Caco-2 (cell line): ENCODE measurements around the gene MROH2B. TPM values are rescaled to one million over a fixed set of nuclear protein-coding genes. Genes with fewer than 3 reads are reported as not detected.

Experiments used
- BruUV-seq: library from RNA; stranded (reverse); fragments of 400-500 nt; replicated peaks from 2 replicates; lab custom pipeline; 2021; lab: Mats Ljungman, UMichigan
- CTCF ChIA-PET: fragments of 300-600 bp; sonication (Branson Sonifier 250); formaldehyde crosslinking; loops from one replicate; lab custom pipeline; 2022; ENCODE audit warnings: antibody characterized with exemption; lab: Charles Lee
- POLR2A ChIA-PET: fragments of 300-600 bp; sonication (Branson Sonifier 250); formaldehyde crosslinking; loops from one replicate; lab custom pipeline; 2022; ENCODE audit warnings: antibody characterized with exemption; lab: Charles Lee
- DNase-seq, 2 experiments: peaks; one replicate each; pipeline versions ENCODE4 v3.0.0 to v3.0.0-alpha.2; 2020 to 2022
- H3K27me3 ChIP-seq: replicated peaks from 2 replicates; pipeline ENCODE4 v1.6.0; 2011; ENCODE audit warnings: low read length; ENCODE audit not compliant: control insufficient read depth, insufficient read depth
- H3K36me3 ChIP-seq: 2 replicates; pipeline ENCODE4 v1.5.1; 2011; ENCODE audit warnings: low read length; ENCODE audit not compliant: control insufficient read depth, insufficient read depth
- H3K4me1 ChIP-seq: fragments of 250-450 bp; sonication (Bioruptor Pico); 2 replicates; pipeline ENCODE4 v1.5.1; 2020; ENCODE audit warnings: mild to moderate bottlenecking
- H3K4me3 ChIP-seq: 2 replicates; pipeline ENCODE4 v1.5.1; 2011; ENCODE audit warnings: low read depth, mild to moderate bottlenecking, control low read depth, low read length
- H3K9me3 ChIP-seq: fragments of 250-450 bp; sonication (Bioruptor Pico); 2 replicates; pipeline ENCODE4 v1.5.1; 2020; ENCODE audit warnings: mild to moderate bottlenecking, moderate library complexity
- H3K27ac Mint-ChIP-seq: one replicate; pipeline ENCODE4 v1.8.0; 2022; ENCODE audit warnings: mixed read lengths; ENCODE audit not compliant: unreplicated experiment
- H3K27me3 Mint-ChIP-seq: one replicate; pipeline ENCODE4 v1.8.0; 2022; ENCODE audit warnings: mixed read lengths; ENCODE audit not compliant: insufficient read depth, unreplicated experiment
- H3K36me3 Mint-ChIP-seq: one replicate; pipeline ENCODE4 v1.8.0; 2022; ENCODE audit warnings: mild to moderate bottlenecking, mixed read lengths; ENCODE audit not compliant: insufficient read depth, unreplicated experiment
- H3K4me1 Mint-ChIP-seq: one replicate; pipeline ENCODE4 v1.8.0; 2022; ENCODE audit warnings: low read depth, mixed read lengths; ENCODE audit not compliant: unreplicated experiment
- H3K4me3 Mint-ChIP-seq: one replicate; pipeline ENCODE4 v1.8.0; 2022; ENCODE audit warnings: mild to moderate bottlenecking, moderate library complexity, mixed read lengths; ENCODE audit not compliant: unreplicated experiment
- H3K9me3 Mint-ChIP-seq: one replicate; pipeline ENCODE4 v1.8.0; 2022; ENCODE audit warnings: mixed read lengths; ENCODE audit not compliant: unreplicated experiment
- CTCF ChIP-seq, 2 experiments: fragments of 200-600 bp in 1 of 2; IDR thresholded peaks; 1 replicate in 1 of 2; 2 replicates in 1 of 2; pipeline versions ENCODE4 v1.5.1 to v1.8.0; 2011 to 2022; ENCODE audit warnings: antibody characterized with exemption in 1 of 2, control low read depth in 1 of 2, inconsistent platforms in 1 of 2, low read depth in 1 of 2, low read length in 1 of 2, mild to moderate bottlenecking in 1 of 2, moderate library complexity in 1 of 2; ENCODE audit not compliant: insufficient read depth in 1 of 2, severe bottlenecking in 1 of 2, unreplicated experiment in 1 of 2
- intact Hi-C: fragments of 100-400 bp; cut with micrococcal nuclease; formaldehyde crosslinking; loops from one replicate; pipeline ENCODE4 v1.10.0; 2022; ENCODE audit not compliant: unreplicated experiment
- total RNA-seq: library from RNA; stranded (reverse); gene quantifications from 2 replicates; pipeline ENCODE4 v1.2.3, GENCODE V29; 2022

Gene MROH2B
- total RNA-seq, 1 experiment from 2014 or later = not detected

GRCh38 chr5:41065691-41066335, 5.3 kb downstream of the MROH2B start:
- Mint-ChIP-seq H3K4me3 (no peak overlapping the region), H3K27ac (no peak overlapping the region), H3K27me3 (peaks cover 3% of the 10 kb centered on the region), H3K4me1 (no peaks in the 10 kb centered on the region), H3K36me3 (no peaks in the 10 kb centered on the region), H3K9me3 (no peaks in the 10 kb centered on the region)
- POLR2A ChIA-PET = no interaction called here
- intact Hi-C loops = no loop called here
- no peaks in the 10 kb centered on the region for H3K27me3 ChIP-seq
- no peaks in the 10 kb centered on the region for H3K9me3 ChIP-seq
- TF ChIP-seq CTCF (IDR thresholded peaks at IDR 0.05; ENCODE audit: insufficient read depth in 1 of 2, low read depth in 1 of 2, low read length in 1 of 2, severe bottlenecking in 1 of 2, unreplicated experiment in 1 of 2) = no peak
- no peak for DNase-seq
- CTCF ChIA-PET = no interaction called here
- no peak overlapping the region for H3K4me3 ChIP-seq
- no TSS peak for BruUV-seq
- H3K4me1 ChIP-seq = no peaks in the 10 kb centered on the region
- no peaks in the 10 kb centered on the region for H3K36me3 ChIP-seq

GRCh38 chr5:41057940-41058339, 13.2 kb downstream of the MROH2B start:
- H3K36me3 Mint-ChIP-seq = no peaks in the 10 kb centered on the region
- no peaks in the 10 kb centered on the region for H3K9me3 Mint-ChIP-seq
- CTCF ChIA-PET = no interaction called here
- no peak overlapping the region for H3K4me3 Mint-ChIP-seq
- peaks cover 10% of the 10 kb centered on the region for H3K27me3 Mint-ChIP-seq
- Histone ChIP-seq H3K9me3 (no peaks in the 10 kb centered on the region), H3K4me3 (no peak overlapping the region), H3K36me3 (no peaks in the 10 kb centered on the region), H3K27me3 (no peaks in the 10 kb centered on the region), H3K4me1 (no peaks in the 10 kb centered on the region)
- DNase-seq = no peak
- no peaks in the 10 kb centered on the region for H3K4me1 Mint-ChIP-seq
- POLR2A ChIA-PET = no interaction called here
- TF ChIP-seq CTCF (IDR thresholded peaks at IDR 0.05; ENCODE audit: insufficient read depth in 1 of 2, low read depth in 1 of 2, low read length in 1 of 2, severe bottlenecking in 1 of 2, unreplicated experiment in 1 of 2) = no peak
- BruUV-seq = no TSS peak
- intact Hi-C loops = no loop called here
- H3K27ac Mint-ChIP-seq = no peak overlapping the region

- TF ChIP-seq CTCF (IDR thresholded peaks at IDR 0.05; ENCODE audit: insufficient read depth in 1 of 2, low read depth in 1 of 2, low read length in 1 of 2, severe bottlenecking in 1 of 2, unreplicated experiment in 1 of 2) = no peak
- H3K27ac Mint-ChIP-seq = no peak overlapping the region
- Histone ChIP-seq H3K4me1 (no peaks in the 10 kb centered on the region), H3K9me3 (no peaks in the 10 kb centered on the region), H3K27me3 (no peaks in the 10 kb centered on the region), H3K4me3 (no peak overlapping the region), H3K36me3 (no peaks in the 10 kb centered on the region)
- H3K4me3 Mint-ChIP-seq = no peak overlapping the region
- no peaks in the 10 kb centered on the region for H3K4me1 Mint-ChIP-seq
- no peaks in the 10 kb centered on the region for H3K36me3 Mint-ChIP-seq
- peaks cover 10% of the 10 kb centered on the region for H3K27me3 Mint-ChIP-seq
- intact Hi-C loops = no loop called here
- no TSS peak for BruUV-seq
- ChIA-PET CTCF (no interaction called here), POLR2A (no interaction called here)
- no peaks in the 10 kb centered on the region for H3K9me3 Mint-ChIP-seq
- no peak for DNase-seq
Measured at GRCh38 chr5:41057231-41057630, 13.9 kb downstream of the MROH2B start.
